GM08714 (cell line): ENCODE data around the gene PGAP3.

Experiments used
- H3K4me3 ChIP-seq: fragments of 200-500 bp; sonication (Bioruptor generic); 2 replicates; pipeline ENCODE4 v1.5.1; 2014; ENCODE audit warnings: mild to moderate bottlenecking, low read length, inconsistent platforms
- ZNF274 ChIP-seq: IDR thresholded peaks from 2 replicates; pipeline ENCODE4 v1.6.1; 2012; ENCODE audit warnings: mild to moderate bottlenecking, low read depth, low read length

Gene PGAP3

GRCh38 chr17:39627712-39628516 lies 59.9 kb downstream of the PGAP3 start:
- TF ChIP-seq ZNF274, result no peak
- H3K4me3 ChIP-seq, result no peak overlapping the region

- H3K4me3 ChIP-seq, result no peak overlapping the region
- TF ChIP-seq ZNF274, result no peak
Observed at GRCh38 chr17:39627047-39627711, 60.7 kb downstream of the PGAP3 start.

- no peak for TF ChIP-seq ZNF274
- no peak within 1 kb of the TSS for H3K4me3 ChIP-seq
Observed at GRCh38 chr17:39626171-39627046, 61.4 kb downstream of the PGAP3 start, which contains the start of gene PPP1R1B. Gene PPP1R1B (plus strand): TSS chr17:39626952. CDS start chr17:39627393, 441 bp downstream.

GRCh38 chr17:39625198-39625785 lies 62.6 kb downstream of the PGAP3 start:
- no peak for TF ChIP-seq ZNF274
- no peak overlapping the region for H3K4me3 ChIP-seq

GRCh38 chr17:39624313-39624712 lies 63.5 kb downstream of the PGAP3 start:
- H3K4me3 ChIP-seq, result no peak overlapping the region
- no peak for TF ChIP-seq ZNF274

- H3K4me3 ChIP-seq, result no peak overlapping the region
- TF ChIP-seq ZNF274, result no peak
Observed at GRCh38 chr17:39623356-39623950, 64.4 kb downstream of the PGAP3 start.

- no peak overlapping the region; the same call in 1 of the 2 replicates for H3K4me3 ChIP-seq
- no peak for TF ChIP-seq ZNF274
Observed at GRCh38 chr17:39622380-39623006, 65.4 kb downstream of the PGAP3 start.

- H3K4me3 ChIP-seq, result no peak overlapping the region; the same call in 1 of the 2 replicates
- TF ChIP-seq ZNF274, result no peak
Observed at GRCh38 chr17:39621523-39622379, 66.1 kb downstream of the PGAP3 start.
